ENCODE data around the gene OR7C2. TPM values are rescaled to one million over a fixed set of nuclear protein-coding genes. Genes with fewer than 3 reads are reported as not detected.

Gene OR7C2
- total and polyA plus RNA-seq, 2 of the 13 experiments (the other 11 are each of a cell fraction or from before 2014, with no cell fraction given) = not detected

- no peak for TF ChIP-seq SRSF1 (optimal IDR thresholded peaks at IDR 0.05; ENCODE audit: low read depth, low read length)
- no peak for TF ChIP-seq ZSCAN31 (CRISPR knock-in tag; IDR thresholded peaks at IDR 0.05; ENCODE audit: low read depth)
- TF ChIP-seq KAT2B (IDR thresholded peaks at IDR 0.05; ENCODE audit: borderline replicate concordance, low read depth, low read length) = no peak
- TF ChIP-seq GFI1 (CRISPR knock-in tag; IDR thresholded peaks at IDR 0.05; ENCODE audit: borderline replicate concordance) = no peak
Observed at GRCh38 chr19:14949876-14950275, 8.6 kb downstream of the OR7C2 start (continued).

DNA sequence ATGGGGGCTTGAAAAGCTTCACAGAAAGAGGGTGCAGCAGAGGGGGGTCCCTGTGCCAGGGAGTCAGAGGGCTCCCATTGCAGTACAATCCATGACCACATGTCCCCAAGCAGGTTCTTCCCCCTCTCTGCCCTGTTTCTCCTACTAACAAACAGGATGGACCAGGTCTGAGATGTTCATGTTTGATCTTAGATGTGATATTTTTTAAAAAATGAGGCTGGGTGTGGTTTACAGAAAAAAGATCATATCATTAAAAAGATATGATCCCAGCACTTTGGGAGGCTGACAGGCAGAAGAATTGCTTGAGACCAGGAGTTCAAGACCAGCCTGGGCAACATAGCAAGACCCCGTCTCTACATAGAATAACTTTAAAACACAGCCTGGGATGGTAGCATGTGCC lies 9.1 kb downstream of the OR7C2 start:
- no peaks in the 10 kb centered on the region for H4K20me1 ChIP-seq (ENCODE audit: insufficient read depth, low read length)
- in situ Hi-C loops (cut with HindIII; ENCODE audit: extremely low pct_ligation_motif_present, low pct_unique_long_range_greater_than_20kb) (no loop called here), intact Hi-C loops (cut with micrococcal nuclease; ENCODE audit: unreplicated experiment) (no loop called here)
- H3K4me1 ChIP-seq (ENCODE audit: insufficient read depth, low read length) = no peaks in the 10 kb centered on the region
- no peak overlapping the region for H3K4me3 ChIP-seq (replicated peaks in 1 of 3; ENCODE audit: insufficient read depth in 1 of 3, low read depth in 2 of 3, low read length in 3 of 3)
- H3K4me2 ChIP-seq (ENCODE audit: low read depth, low read length) = no peak overlapping the region
- H3K27ac ChIP-seq (ENCODE audit: extremely low read length, insufficient read depth, low read length) = no peak overlapping the region
- H3K9me3 ChIP-seq (ENCODE audit: low read length) = no peaks in the 10 kb centered on the region
- no peak for ATAC-seq
- FAIRE-seq = no peak
- no TSS peak for BruUV-seq (replicated peaks)
- ChIA-PET CTCF (ENCODE audit: low intra/inter-chr PET ratio, low total read pairs) (no interaction called here), POLR2A (no interaction called here)
- no peak overlapping the region for H3K9ac ChIP-seq (ENCODE audit: insufficient read depth, low read depth, low read length)
- H3K27me3 ChIP-seq (ENCODE audit: control insufficient read depth in 1 of 2, insufficient read depth in 2 of 2, low read length in 2 of 2) = 0 out of 5 replicates have a peak, but pooled peaks cover 0 to 4% of the 10 kb centered on the region in 2 experiments
- H2AFZ ChIP-seq (ENCODE audit: low read length) = no peak overlapping the region
- TF ChIP-seq ZHX1 (CRISPR knock-in tag; IDR thresholded peaks at IDR 0.05; ENCODE audit: low read depth) (no peak), TMF1 (CRISPR knock-in tag; IDR thresholded peaks at IDR 0.05; ENCODE audit: low read depth) (no peak), ELK4 (CRISPR knock-in tag; IDR thresholded peaks at IDR 0.05; ENCODE audit: borderline replicate concordance) (no peak), HDAC2 (CRISPR knock-in tag; IDR thresholded peaks at IDR 0.05) (no peak), ZFY (CRISPR knock-in tag; IDR thresholded peaks at IDR 0.05) (no peak), SIX1 (CRISPR knock-in tag; IDR thresholded peaks at IDR 0.05; ENCODE audit: borderline replicate concordance) (no peak), FUBP1 (CRISPR knock-in tag; IDR thresholded peaks at IDR 0.05; ENCODE audit: borderline replicate concordance) (no peak)
- TF ChIP-seq, protein P1, sequence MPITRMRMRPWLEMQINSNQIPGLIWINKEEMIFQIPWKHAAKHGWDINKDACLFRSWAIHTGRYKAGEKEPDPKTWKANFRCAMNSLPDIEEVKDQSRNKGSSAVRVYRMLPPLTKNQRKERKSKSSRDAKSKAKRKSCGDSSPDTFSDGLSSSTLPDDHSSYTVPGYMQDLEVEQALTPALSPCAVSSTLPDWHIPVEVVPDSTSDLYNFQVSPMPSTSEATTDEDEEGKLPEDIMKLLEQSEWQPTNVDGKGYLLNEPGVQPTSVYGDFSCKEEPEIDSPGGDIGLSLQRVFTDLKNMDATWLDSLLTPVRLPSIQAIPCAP (CRISPR knock-in tag; IDR thresholded peaks at IDR 0.05; ENCODE audit: low read depth) = no peak
- H3K79me2 ChIP-seq (ENCODE audit: insufficient read depth, low read length) = no peaks in the 10 kb centered on the region
- DNase-seq (ENCODE audit: low spot score) = no peak
- WGBS (ENCODE audit: low lambda C conversion rate) = 13% methylated on average over 1 of the region's 1 CpG
- H3K36me3 ChIP-seq (replicated peaks in 1 of 2; ENCODE audit: control insufficient read depth in 1 of 2, insufficient read depth in 2 of 2, low read length in 2 of 2) = no peaks in the 10 kb centered on the region
